Measurements from ENCODE around the gene CMTM7.

The CMTM7 gene

GRCh38 chr3:32450426-32450825 is 58.8 kb downstream of the CMTM7 start:
- H3K4me3 ChIP-seq (ENCODE audit: low read depth, low read length) = no peak overlapping the region
- ChIA-PET POLR2A (no interaction called here), CTCF (interaction anchor here (0.6 to 1.1 kb wide), 3 partner anchors 11 to 272 kb away, joined by 3 to 4 read pairs (median 4); no protein-coding TSS in a partner anchor)
- H3K36me3 ChIP-seq (ENCODE audit: control insufficient read depth in 2 of 2, insufficient read depth in 1 of 2, low read length in 2 of 2) = peaks cover 0 to 14% of the 10 kb centered on the region in 2 experiments; a peak in 2 of 3 replicates
- no peaks in the 10 kb centered on the region for H3K4me1 ChIP-seq (ENCODE audit: control insufficient read depth, insufficient read depth, low read length)
- no peaks in the 10 kb centered on the region for H3K9me3 ChIP-seq (ENCODE audit: control insufficient read depth, insufficient read depth, low read depth, low read length)
- no peak for TF ChIP-seq ZNF623 (tag by site-specific recombination; IDR thresholded peaks at IDR 0.05)
- TF ChIP-seq ZNF311 (tag by site-specific recombination; IDR thresholded peaks at IDR 0.05; ENCODE audit: borderline replicate concordance) = no peak
- TF ChIP-seq ZNF211 (tag by site-specific recombination; IDR thresholded peaks at IDR 0.05; ENCODE audit: low read depth) = no peak
- TF ChIP-seq ZNF792 (tag by site-specific recombination; IDR thresholded peaks at IDR 0.05) = no peak
- no peak for TF ChIP-seq GLI4 (tag by site-specific recombination; IDR thresholded peaks at IDR 0.05)
- TF ChIP-seq ZNF223 (tag by site-specific recombination; IDR thresholded peaks at IDR 0.05) = no peak
- TF ChIP-seq, protein P1, sequence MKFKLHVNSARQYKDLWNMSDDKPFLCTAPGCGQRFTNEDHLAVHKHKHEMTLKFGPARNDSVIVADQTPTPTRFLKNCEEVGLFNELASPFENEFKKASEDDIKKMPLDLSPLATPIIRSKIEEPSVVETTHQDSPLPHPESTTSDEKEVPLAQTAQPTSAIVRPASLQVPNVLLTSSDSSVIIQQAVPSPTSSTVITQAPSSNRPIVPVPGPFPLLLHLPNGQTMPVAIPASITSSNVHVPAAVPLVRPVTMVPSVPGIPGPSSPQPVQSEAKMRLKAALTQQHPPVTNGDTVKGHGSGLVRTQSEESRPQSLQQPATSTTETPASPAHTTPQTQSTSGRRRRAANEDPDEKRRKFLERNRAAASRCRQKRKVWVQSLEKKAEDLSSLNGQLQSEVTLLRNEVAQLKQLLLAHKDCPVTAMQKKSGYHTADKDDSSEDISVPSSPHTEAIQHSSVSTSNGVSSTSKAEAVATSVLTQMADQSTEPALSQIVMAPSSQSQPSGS (tag by site-specific recombination; IDR thresholded peaks at IDR 0.05; ENCODE audit: low read depth) = no peak
- TF ChIP-seq ZNF24 (tag by site-specific recombination; IDR thresholded peaks at IDR 0.05) = no peak
- no peak for TF ChIP-seq BCL11B (tag by site-specific recombination; IDR thresholded peaks at IDR 0.05; ENCODE audit: low read depth)
- TF ChIP-seq ZNF558 (tag by site-specific recombination; IDR thresholded peaks at IDR 0.05) = no peak
- TF ChIP-seq, protein P2, sequence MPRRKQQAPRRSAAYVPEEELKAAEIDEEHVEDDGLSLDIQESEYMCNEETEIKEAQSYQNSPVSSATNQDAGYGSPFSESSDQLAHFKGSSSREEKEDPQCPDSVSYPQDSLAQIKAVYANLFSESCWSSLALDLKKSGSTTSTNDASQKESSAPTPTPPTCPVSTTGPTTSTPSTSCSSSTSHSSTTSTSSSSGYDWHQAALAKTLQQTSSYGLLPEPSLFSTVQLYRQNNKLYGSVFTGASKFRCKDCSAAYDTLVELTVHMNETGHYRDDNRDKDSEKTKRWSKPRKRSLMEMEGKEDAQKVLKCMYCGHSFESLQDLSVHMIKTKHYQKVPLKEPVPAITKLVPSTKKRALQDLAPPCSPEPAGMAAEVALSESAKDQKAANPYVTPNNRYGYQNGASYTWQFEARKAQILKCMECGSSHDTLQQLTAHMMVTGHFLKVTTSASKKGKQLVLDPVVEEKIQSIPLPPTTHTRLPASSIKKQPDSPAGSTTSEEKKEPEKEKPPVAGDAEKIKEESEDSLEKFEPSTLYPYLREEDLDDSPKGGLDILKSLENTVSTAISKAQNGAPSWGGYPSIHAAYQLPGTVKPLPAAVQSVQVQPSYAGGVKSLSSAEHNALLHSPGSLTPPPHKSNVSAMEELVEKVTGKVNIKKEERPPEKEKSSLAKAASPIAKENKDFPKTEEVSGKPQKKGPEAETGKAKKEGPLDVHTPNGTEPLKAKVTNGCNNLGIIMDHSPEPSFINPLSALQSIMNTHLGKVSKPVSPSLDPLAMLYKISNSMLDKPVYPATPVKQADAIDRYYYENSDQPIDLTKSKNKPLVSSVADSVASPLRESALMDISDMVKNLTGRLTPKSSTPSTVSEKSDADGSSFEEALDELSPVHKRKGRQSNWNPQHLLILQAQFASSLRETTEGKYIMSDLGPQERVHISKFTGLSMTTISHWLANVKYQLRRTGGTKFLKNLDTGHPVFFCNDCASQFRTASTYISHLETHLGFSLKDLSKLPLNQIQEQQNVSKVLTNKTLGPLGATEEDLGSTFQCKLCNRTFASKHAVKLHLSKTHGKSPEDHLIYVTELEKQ (tag by site-specific recombination; IDR thresholded peaks at IDR 0.05; ENCODE audit: borderline replicate concordance) = no peak
- no peak for TF ChIP-seq ZNF777 (tag by site-specific recombination; IDR thresholded peaks at IDR 0.05; ENCODE audit: borderline replicate concordance)
- TF ChIP-seq ZBTB8A (tag by site-specific recombination; IDR thresholded peaks at IDR 0.05) = no peak
- no peak for TF ChIP-seq HOXA7 (CRISPR knock-in tag; IDR thresholded peaks at IDR 0.05; ENCODE audit: borderline replicate concordance)
- no peak for TF ChIP-seq ZBTB20 (tag by site-specific recombination; IDR thresholded peaks at IDR 0.05)
- TF ChIP-seq, protein P3, sequence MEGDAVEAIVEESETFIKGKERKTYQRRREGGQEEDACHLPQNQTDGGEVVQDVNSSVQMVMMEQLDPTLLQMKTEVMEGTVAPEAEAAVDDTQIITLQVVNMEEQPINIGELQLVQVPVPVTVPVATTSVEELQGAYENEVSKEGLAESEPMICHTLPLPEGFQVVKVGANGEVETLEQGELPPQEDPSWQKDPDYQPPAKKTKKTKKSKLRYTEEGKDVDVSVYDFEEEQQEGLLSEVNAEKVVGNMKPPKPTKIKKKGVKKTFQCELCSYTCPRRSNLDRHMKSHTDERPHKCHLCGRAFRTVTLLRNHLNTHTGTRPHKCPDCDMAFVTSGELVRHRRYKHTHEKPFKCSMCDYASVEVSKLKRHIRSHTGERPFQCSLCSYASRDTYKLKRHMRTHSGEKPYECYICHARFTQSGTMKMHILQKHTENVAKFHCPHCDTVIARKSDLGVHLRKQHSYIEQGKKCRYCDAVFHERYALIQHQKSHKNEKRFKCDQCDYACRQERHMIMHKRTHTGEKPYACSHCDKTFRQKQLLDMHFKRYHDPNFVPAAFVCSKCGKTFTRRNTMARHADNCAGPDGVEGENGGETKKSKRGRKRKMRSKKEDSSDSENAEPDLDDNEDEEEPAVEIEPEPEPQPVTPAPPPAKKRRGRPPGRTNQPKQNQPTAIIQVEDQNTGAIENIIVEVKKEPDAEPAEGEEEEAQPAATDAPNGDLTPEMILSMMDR (tag by site-specific recombination; IDR thresholded peaks at IDR 0.05) = no peak
- TF ChIP-seq ZNF114 (tag by site-specific recombination; IDR thresholded peaks at IDR 0.05) = no peak
- TF ChIP-seq MEIS1 (CRISPR knock-in tag; IDR thresholded peaks at IDR 0.05; ENCODE audit: borderline replicate concordance) = no peak
- TF ChIP-seq ZNF555 (tag by site-specific recombination; conservative IDR thresholded peaks at IDR 0.05) = no peak
- TF ChIP-seq ZNF18 (tag by site-specific recombination; IDR thresholded peaks at IDR 0.05) = no peak
- H3K27ac ChIP-seq (ENCODE audit: extremely low read depth, low read depth, low read length) = no peak overlapping the region

Measured in HEK293 (cell line).